Activated CD8-positive, alpha-beta T cell treated with anti-CD3 and anti-CD28 coated beads, Interleukin-2, amount 10 ng/mL, durations not matched to agents 7 days and 5 days (primary cell): Measurements from ENCODE around the gene LIMS1. TPM values are rescaled to one million over a fixed set of nuclear protein-coding genes. Genes with fewer than 3 reads are reported as not detected.
"Not testable (repeated sequence)": the region's sequence is repeated elsewhere in the genome, so short reads cannot be mapped to it uniquely, and the experiment has no call there.

Source experiments
- ATAC-seq: fragments of 150-1000 bp; cut with Tn5 transposase; one replicate; pipeline ENCODE4 v1.10.0; 2021; ENCODE audit warnings: moderate library complexity
- CTCF ChIA-PET: fragments of 350-600 bp; sonication (Branson Sonifier 250); formaldehyde crosslinking; loops from one replicate; lab custom pipeline; 2021; ENCODE audit warnings: antibody characterized with exemption; lab: Charles Lee
- POLR2A ChIA-PET: fragments of 350-600 bp; sonication (Branson Sonifier 250); formaldehyde crosslinking; loops from one replicate; lab custom pipeline; 2021; ENCODE audit warnings: antibody characterized with exemption; lab: Charles Lee
- DNase-seq: peaks from one replicate; pipeline ENCODE4 v3.0.0-alpha.2; 2020
- H3K27ac Mint-ChIP-seq: one replicate; pipeline ENCODE4 v1.8.0; 2021; ENCODE audit warnings: mild to moderate bottlenecking, mixed read lengths
- H3K27me3 Mint-ChIP-seq: one replicate; pipeline ENCODE4 v1.8.0; 2021; ENCODE audit warnings: low read depth, mixed read lengths
- H3K36me3 Mint-ChIP-seq: one replicate; pipeline ENCODE4 v1.8.0; 2021; ENCODE audit warnings: low read depth, mixed read lengths
- H3K4me1 Mint-ChIP-seq: one replicate; pipeline ENCODE4 v1.8.0; 2021; ENCODE audit warnings: low read depth, mixed read lengths
- H3K4me3 Mint-ChIP-seq: one replicate; pipeline ENCODE4 v1.8.0; 2021; ENCODE audit warnings: mild to moderate bottlenecking, mixed read lengths
- H3K9me3 Mint-ChIP-seq: one replicate; pipeline ENCODE4 v1.8.0; 2022; ENCODE audit warnings: mixed read lengths; ENCODE audit not compliant: insufficient read depth
- total RNA-seq, 2 experiments: library from RNA; stranded (reverse); gene quantifications; one replicate each; pipeline ENCODE4 v1.2.3, GENCODE V29; 2021

Gene LIMS1
- total RNA-seq, 2 experiments from 2014 or later = 36.4 to 41.1 TPM

- H3K4me3 Mint-ChIP-seq, H3K9me3 Mint-ChIP-seq, POLR2A ChIA-PET, H3K4me1 Mint-ChIP-seq, H3K27me3 Mint-ChIP-seq, CTCF ChIA-PET, H3K27ac Mint-ChIP-seq, DNase-seq, ATAC-seq: not testable (repeated sequence)
- H3K36me3 Mint-ChIP-seq = peaks cover 11% of the 10 kb centered on the region
Measured at GRCh38 chr2:108672200-108672805, 138.0 kb downstream of the LIMS1 start.

DNA sequence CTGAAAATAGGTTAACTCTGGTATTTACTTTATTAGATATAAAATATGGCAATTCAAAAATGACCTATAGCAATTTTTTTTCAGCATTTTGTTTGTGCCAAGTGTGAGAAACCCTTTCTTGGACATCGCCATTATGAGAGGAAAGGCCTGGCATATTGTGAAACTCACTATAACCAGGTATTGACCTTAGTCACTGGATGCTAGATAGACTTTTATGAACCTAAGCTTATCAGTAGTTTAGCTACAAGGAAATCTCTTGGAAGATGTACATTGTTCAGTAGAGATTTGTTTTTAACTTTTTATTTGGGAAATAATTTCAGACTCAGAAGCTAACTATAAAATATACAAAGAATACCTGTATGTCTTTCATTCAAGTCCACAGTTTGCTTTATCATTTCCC, 142.3 kb downstream of the LIMS1 start:
- ATAC-seq, POLR2A ChIA-PET, H3K4me3 Mint-ChIP-seq, H3K27me3 Mint-ChIP-seq, DNase-seq, H3K27ac Mint-ChIP-seq, H3K9me3 Mint-ChIP-seq, CTCF ChIA-PET: not testable (repeated sequence)
- Mint-ChIP-seq H3K36me3 (peaks cover 21% of the 10 kb centered on the region), H3K4me1 (peaks cover 11% of the 10 kb centered on the region)

- H3K27me3 Mint-ChIP-seq, DNase-seq, H3K27ac Mint-ChIP-seq, H3K4me1 Mint-ChIP-seq, CTCF ChIA-PET, POLR2A ChIA-PET, ATAC-seq, H3K4me3 Mint-ChIP-seq, H3K9me3 Mint-ChIP-seq: not testable (repeated sequence)
- peaks cover 21% of the 10 kb centered on the region for H3K36me3 Mint-ChIP-seq
Measured at GRCh38 chr2:108677239-108677744, 143.0 kb downstream of the LIMS1 start.

DNA sequence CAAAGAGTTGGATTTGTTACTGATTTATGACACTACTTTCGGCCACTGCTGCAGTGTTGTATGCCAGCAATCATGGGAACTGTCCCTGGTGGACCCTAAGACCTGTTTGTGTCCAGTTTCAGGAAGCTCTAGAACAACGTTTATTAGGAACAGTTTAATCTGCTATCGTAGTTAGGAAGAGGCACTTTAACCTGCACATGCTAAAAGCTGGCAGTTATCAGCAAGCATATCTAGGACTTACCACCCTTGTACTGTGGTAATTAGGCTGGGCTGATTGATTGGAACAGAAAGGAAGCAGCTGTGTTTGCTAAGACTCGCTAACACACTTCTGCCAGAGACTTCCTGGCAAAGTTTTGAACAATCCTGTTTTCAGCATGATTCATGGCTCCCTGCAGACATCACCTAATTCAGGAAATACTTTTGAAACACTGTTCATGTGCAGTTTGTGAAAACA, 144.0 kb downstream of the LIMS1 start:
- ATAC-seq, H3K27me3 Mint-ChIP-seq, H3K9me3 Mint-ChIP-seq, H3K4me1 Mint-ChIP-seq, DNase-seq, POLR2A ChIA-PET, H3K4me3 Mint-ChIP-seq: not testable (repeated sequence)
- CTCF ChIA-PET = interaction anchor here (1.0 kb wide), 1 partner anchor 84 kb away, joined by 3 read pairs; no protein-coding TSS in a partner anchor
- H3K36me3 Mint-ChIP-seq = peaks cover 19% of the 10 kb centered on the region
- H3K27ac Mint-ChIP-seq = peak overlapping the region; percentile 15

GRCh38 chr2:108680805-108681204, 146.5 kb downstream of the LIMS1 start:
- DNase-seq, CTCF ChIA-PET, H3K4me1 Mint-ChIP-seq, H3K27ac Mint-ChIP-seq, ATAC-seq, H3K9me3 Mint-ChIP-seq, H3K4me3 Mint-ChIP-seq, POLR2A ChIA-PET, H3K27me3 Mint-ChIP-seq: not testable (repeated sequence)
- H3K36me3 Mint-ChIP-seq = peaks cover 11% of the 10 kb centered on the region

DNA sequence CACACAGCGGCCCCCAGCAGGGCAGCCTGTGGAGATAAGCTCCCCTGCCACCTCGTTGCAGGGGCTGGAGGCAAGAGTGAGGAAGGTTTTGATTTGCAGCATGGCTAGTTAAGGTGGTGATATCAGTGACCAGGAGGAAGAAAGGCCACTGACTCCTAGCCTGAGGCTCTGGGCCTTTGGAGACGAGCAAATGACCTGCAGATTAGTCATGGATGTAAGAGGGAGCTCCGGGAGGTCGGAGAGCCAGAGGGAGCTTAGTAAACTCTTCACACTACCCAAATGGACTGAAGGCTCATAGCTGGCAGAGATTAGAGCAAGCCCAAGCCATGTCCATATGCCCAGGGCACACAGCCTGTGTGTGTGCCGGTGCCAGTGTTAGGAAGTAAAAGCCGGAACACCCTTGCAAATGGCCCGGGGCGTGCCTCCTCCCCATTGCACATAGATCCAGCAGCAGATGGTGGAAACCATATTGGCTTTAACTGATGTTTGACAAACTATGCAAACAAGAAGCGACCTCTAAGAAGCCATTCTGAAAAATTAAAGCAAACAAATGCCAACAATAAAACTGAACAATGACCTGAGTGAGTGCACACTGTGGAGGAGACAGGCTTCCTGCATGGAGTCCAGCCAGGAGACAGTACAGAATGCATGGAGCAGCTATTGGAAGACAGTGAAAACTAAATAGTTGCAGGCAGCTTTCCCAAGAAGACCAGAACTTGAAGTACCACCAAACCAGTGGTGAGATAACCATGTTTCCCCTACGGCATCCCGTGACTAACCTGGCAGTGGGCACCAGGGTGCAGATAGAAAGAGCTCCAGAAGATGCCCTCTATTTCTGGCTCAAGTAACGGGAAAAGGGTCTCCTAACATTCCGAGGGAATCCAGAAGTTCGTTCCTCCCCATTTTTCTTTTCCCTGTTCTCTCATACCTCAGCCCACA, 154.8 kb downstream of the LIMS1 start:
- CTCF ChIA-PET, H3K27me3 Mint-ChIP-seq, H3K36me3 Mint-ChIP-seq, H3K4me3 Mint-ChIP-seq, ATAC-seq, H3K4me1 Mint-ChIP-seq, POLR2A ChIA-PET, H3K9me3 Mint-ChIP-seq, H3K27ac Mint-ChIP-seq, DNase-seq: not testable (repeated sequence)

DNA sequence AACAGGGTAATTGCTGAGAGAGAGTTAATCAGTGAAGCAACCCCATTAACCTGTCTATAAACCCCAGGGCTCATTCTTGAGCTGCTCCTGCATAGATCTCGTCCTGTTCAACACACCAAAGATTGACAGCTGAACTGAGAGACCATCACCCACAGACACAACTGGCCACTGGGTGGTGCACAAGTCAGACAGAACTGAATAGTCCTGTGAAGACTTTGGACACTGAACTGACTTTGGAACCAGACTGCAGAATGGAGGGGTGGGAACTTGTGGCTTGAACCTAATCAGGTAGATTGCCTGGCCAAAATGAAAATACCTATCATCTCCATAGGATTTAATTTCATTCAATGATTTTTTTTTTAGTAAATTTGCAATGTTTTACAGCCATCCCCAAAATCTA, 155.7 kb downstream of the LIMS1 start:
- H3K36me3 Mint-ChIP-seq, DNase-seq, H3K4me3 Mint-ChIP-seq, H3K4me1 Mint-ChIP-seq, H3K27me3 Mint-ChIP-seq, POLR2A ChIA-PET, H3K9me3 Mint-ChIP-seq, H3K27ac Mint-ChIP-seq, CTCF ChIA-PET: not testable (repeated sequence)
- peak; percentile 67 for ATAC-seq

DNA sequence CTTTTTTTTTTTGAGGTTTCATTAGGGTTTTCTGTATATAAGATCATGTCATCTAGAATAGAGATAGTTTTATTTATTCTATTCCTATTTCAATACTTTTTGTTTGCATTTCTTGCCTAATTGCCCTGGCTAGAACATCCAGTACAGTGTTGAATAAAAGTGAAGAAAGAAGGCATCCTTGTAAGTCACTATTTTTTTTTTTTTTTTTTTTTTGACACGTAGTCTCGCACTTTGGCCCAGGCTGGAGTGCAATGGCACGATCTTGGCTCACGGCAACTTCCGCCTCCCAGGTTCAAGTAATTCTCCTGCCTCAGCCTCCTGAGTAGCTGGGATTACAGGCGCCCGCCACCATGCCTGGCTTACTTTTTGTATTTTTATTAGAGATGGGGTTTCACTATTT, 157.2 kb downstream of the LIMS1 start:
- ChIA-PET POLR2A (no interaction called here), CTCF (no interaction called here)
- no peaks in the 10 kb centered on the region for H3K36me3 Mint-ChIP-seq
- H3K27ac Mint-ChIP-seq = no peak overlapping the region
- no peak for DNase-seq
- ATAC-seq = no peak
- no peaks in the 10 kb centered on the region for H3K27me3 Mint-ChIP-seq
- H3K4me3 Mint-ChIP-seq = no peak overlapping the region
- no peaks in the 10 kb centered on the region for H3K4me1 Mint-ChIP-seq
- no peaks in the 10 kb centered on the region for H3K9me3 Mint-ChIP-seq

DNA sequence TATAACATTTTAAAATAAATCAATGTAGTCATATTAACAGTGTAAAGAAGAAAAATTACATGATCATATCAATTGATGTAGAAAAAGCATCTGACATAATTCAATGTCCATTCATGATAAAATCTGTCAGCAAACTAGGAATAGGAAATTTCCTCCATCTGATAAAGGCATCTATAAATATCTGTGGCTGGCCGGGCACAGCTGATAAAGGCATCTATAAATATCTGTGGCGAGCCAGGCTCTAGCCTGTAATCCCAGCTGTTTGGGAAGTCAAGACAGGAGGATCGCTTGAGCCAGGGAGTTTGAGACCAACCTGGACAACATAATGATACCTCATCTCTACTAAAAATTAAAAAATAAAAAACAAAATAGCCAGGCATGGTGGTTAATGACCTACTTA, 166.9 kb downstream of the LIMS1 start:
- Mint-ChIP-seq H3K4me3 (no peak overlapping the region), H3K27ac (no peak overlapping the region), H3K36me3 (no peaks in the 10 kb centered on the region), H3K9me3 (peaks cover under 1% of the 10 kb centered on the region), H3K27me3 (no peaks in the 10 kb centered on the region), H3K4me1 (peaks cover 3% of the 10 kb centered on the region)
- ATAC-seq (no peak), DNase-seq (no peak)
- ChIA-PET POLR2A (no interaction called here), CTCF (no interaction called here)

DNA sequence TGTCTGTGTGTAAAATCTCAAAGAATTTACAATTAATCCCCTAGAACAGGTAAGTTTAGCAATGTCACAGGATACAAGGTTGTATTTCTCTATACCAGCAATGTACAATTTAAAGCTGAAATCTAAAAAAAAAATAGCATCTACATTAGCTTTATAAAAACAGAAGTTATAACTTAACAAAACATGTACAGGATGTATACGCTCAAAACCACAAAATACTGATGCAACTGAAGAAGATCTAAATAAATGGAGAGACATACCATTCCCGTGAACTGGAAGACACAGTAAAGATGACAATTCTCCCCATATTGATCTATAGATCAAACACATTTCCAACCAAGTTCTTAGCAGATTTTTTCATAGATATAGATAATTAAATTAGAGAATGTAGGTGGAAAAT, 167.5 kb downstream of the LIMS1 start:
- H3K9me3 Mint-ChIP-seq = peaks cover 5% of the 10 kb centered on the region
- ATAC-seq = no peak
- CTCF ChIA-PET = interaction anchor here (0.8 kb wide), 1 partner anchor 10 kb away, joined by 3 read pairs; no protein-coding TSS in a partner anchor

DNA sequence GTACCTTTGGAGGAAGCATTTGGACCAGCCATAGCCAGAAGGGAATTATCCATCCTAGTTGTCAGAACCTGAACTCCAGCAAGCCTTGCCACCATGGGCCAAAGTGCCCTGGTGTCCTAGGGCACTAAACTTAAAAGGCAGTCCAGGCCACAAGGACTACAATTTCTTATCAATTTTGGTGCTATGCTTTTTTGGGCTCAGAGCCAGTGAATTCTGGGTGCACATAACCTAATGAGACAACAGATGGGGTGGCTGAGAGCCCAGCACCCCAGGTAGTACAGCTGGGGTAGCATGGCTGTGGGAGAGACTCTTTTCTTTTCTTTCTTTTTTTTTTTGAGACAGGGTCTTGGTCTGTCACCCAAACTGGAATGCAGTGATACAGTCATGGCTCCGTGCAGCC, 170.6 kb downstream of the LIMS1 start:
- ChIA-PET CTCF (no interaction called here), POLR2A (no interaction called here)
- H3K4me1 Mint-ChIP-seq = peaks cover 3% of the 10 kb centered on the region
- H3K9me3 Mint-ChIP-seq = peaks cover 10% of the 10 kb centered on the region
- DNase-seq (no peak), ATAC-seq (no peak)
- H3K36me3 Mint-ChIP-seq = peaks cover 4% of the 10 kb centered on the region
- H3K27ac Mint-ChIP-seq = no peak overlapping the region
- H3K4me3 Mint-ChIP-seq = no peak overlapping the region
- H3K27me3 Mint-ChIP-seq = peaks cover 2% of the 10 kb centered on the region

More for the DNA sequence above, 167.5 kb downstream of the LIMS1 start:
- peaks cover 3% of the 10 kb centered on the region for H3K4me1 Mint-ChIP-seq
- no peak for DNase-seq
- no peaks in the 10 kb centered on the region for H3K36me3 Mint-ChIP-seq
- no peak overlapping the region for H3K4me3 Mint-ChIP-seq
- no peak overlapping the region for H3K27ac Mint-ChIP-seq
- POLR2A ChIA-PET = no interaction called here
- no peaks in the 10 kb centered on the region for H3K27me3 Mint-ChIP-seq

- Mint-ChIP-seq H3K27ac (no peak overlapping the region), H3K36me3 (peaks cover 4% of the 10 kb centered on the region), H3K4me3 (no peak overlapping the region), H3K9me3 (peaks cover 10% of the 10 kb centered on the region), H3K4me1 (no peaks in the 10 kb centered on the region), H3K27me3 (peaks cover 5% of the 10 kb centered on the region)
- ChIA-PET POLR2A (no interaction called here), CTCF (interaction anchor here (1.0 to 1.5 kb wide), 2 partner anchors 70 to 73 kb away, joined by 3 to 4 read pairs; no protein-coding TSS in a partner anchor)
- no peak for DNase-seq
- no peak for ATAC-seq
Measured at GRCh38 chr2:108707300-108707699, 173.0 kb downstream of the LIMS1 start.
